H9 (cell line): Measurements from ENCODE around the gene HHATL. TPM values are rescaled to one million over a fixed set of nuclear protein-coding genes. Genes with fewer than 3 reads are reported as not detected.

Source experiments
- DNase-seq: peaks from one replicate; pipeline ENCODE4 v3.0.0-alpha.2; 2017
- H2AFZ ChIP-seq: one replicate; pipeline ENCODE4 v1.6.1; 2013; ENCODE audit warnings: mild to moderate bottlenecking, low read length, control low read depth, moderate library complexity
- H2AK5ac ChIP-seq: 2 replicates; pipeline ENCODE4 v1.6.1; 2013; ENCODE audit warnings: low read length, control low read depth, mixed read lengths; ENCODE audit not compliant: insufficient read length
- H2BK120ac ChIP-seq: one replicate; pipeline ENCODE4 v1.6.1; 2013; ENCODE audit warnings: low read depth, mild to moderate bottlenecking, low read length, control low read depth, inconsistent platforms; ENCODE audit not compliant: poor library complexity, severe bottlenecking
- H2BK12ac ChIP-seq: 2 replicates; pipeline ENCODE4 v1.6.1; 2013; ENCODE audit warnings: low read length, control low read depth, mixed read lengths, low read depth; ENCODE audit not compliant: insufficient read length
- H2BK15ac ChIP-seq: 2 replicates; pipeline ENCODE4 v1.6.1; 2013; ENCODE audit warnings: low read depth, low read length, control low read depth
- H2BK20ac ChIP-seq: one replicate; pipeline ENCODE4 v1.6.1; 2013; ENCODE audit warnings: low read depth, mild to moderate bottlenecking, low read length, control low read depth, inconsistent platforms; ENCODE audit not compliant: poor library complexity, severe bottlenecking
- H2BK5ac ChIP-seq: 2 replicates; pipeline ENCODE4 v1.6.1; 2013; ENCODE audit warnings: low read length, control low read depth, mixed read lengths; ENCODE audit not compliant: insufficient read length
- H3K14ac ChIP-seq: 2 replicates; pipeline ENCODE4 v1.6.1; 2013; ENCODE audit warnings: low read length, control low read depth; ENCODE audit not compliant: insufficient read depth
- H3K18ac ChIP-seq: 2 replicates; pipeline ENCODE4 v1.6.1; 2013; ENCODE audit warnings: low read depth, mild to moderate bottlenecking, mixed read lengths, low read length, control low read depth; ENCODE audit not compliant: insufficient read length
- H3K23ac ChIP-seq: 2 replicates; pipeline ENCODE4 v1.6.1; 2013; ENCODE audit warnings: low read length, control low read depth, mixed read lengths, low read depth; ENCODE audit not compliant: insufficient read length
- H3K23me2 ChIP-seq: 2 replicates; pipeline ENCODE4 v1.6.1; 2013; ENCODE audit warnings: low read depth, mild to moderate bottlenecking, mixed read lengths, low read length, control low read depth; ENCODE audit not compliant: insufficient read length, poor library complexity, severe bottlenecking
- H3K27ac ChIP-seq: 2 replicates; pipeline ENCODE4 v1.5.1; 2013; ENCODE audit warnings: low read length, control low read depth, mixed read lengths, low read depth; ENCODE audit not compliant: insufficient read length
- H3K27me3 ChIP-seq: 2 replicates; pipeline ENCODE4 v1.6.1; 2013; ENCODE audit warnings: low read length, control low read depth, inconsistent platforms; ENCODE audit not compliant: insufficient read depth
- H3K4ac ChIP-seq: 2 replicates; pipeline ENCODE4 v1.6.1; 2013; ENCODE audit warnings: low read depth, mild to moderate bottlenecking, control low read depth, inconsistent platforms, low read length, moderate library complexity
- H3K4me1 ChIP-seq: 2 replicates; pipeline ENCODE4 v1.6.1; 2013; ENCODE audit warnings: low read length, control low read depth, inconsistent platforms; ENCODE audit not compliant: insufficient read depth
- H3K4me2 ChIP-seq: 2 replicates; pipeline ENCODE4 v1.6.1; 2013; ENCODE audit warnings: low read length, control low read depth, mixed read lengths; ENCODE audit not compliant: insufficient read length, insufficient read depth
- H3K56ac ChIP-seq: 2 replicates; pipeline ENCODE4 v1.6.1; 2013; ENCODE audit warnings: low read depth, mild to moderate bottlenecking, mixed read lengths, low read length, control low read depth; ENCODE audit not compliant: insufficient read length
- H3K79me1 ChIP-seq: 2 replicates; pipeline ENCODE4 v1.6.1; 2013; ENCODE audit warnings: low read depth, mild to moderate bottlenecking, moderate library complexity, low read length, control low read depth, inconsistent platforms; ENCODE audit not compliant: insufficient read depth, poor library complexity, severe bottlenecking
- H3K79me2 ChIP-seq: 2 replicates; pipeline ENCODE4 v1.6.1; 2013; ENCODE audit warnings: low read length, control low read depth, inconsistent platforms; ENCODE audit not compliant: insufficient read depth
- H3K9ac ChIP-seq: 2 replicates; pipeline ENCODE4 v1.6.1; 2013; ENCODE audit warnings: low read length, control low read depth, mixed read lengths; ENCODE audit not compliant: insufficient read length; ENCODE audit errors: extremely low read depth
- H3K9me3 ChIP-seq: one replicate; pipeline ENCODE4 v1.6.1; 2013; ENCODE audit warnings: low read depth, low read length, inconsistent platforms; ENCODE audit not compliant: control insufficient read depth
- H3T11ph ChIP-seq: one replicate; pipeline ENCODE4 v1.6.1; 2013; ENCODE audit warnings: mild to moderate bottlenecking, low read length, control low read depth, inconsistent platforms
- H4K20me1 ChIP-seq: one replicate; pipeline ENCODE4 v1.6.1; 2013; ENCODE audit not compliant: control insufficient read depth, insufficient read length, insufficient read depth
- H4K5ac ChIP-seq: 2 replicates; pipeline ENCODE4 v1.6.1; 2013; ENCODE audit warnings: low read depth, mild to moderate bottlenecking, mixed read lengths, low read length, control low read depth; ENCODE audit not compliant: insufficient read length
- H4K8ac ChIP-seq: replicated peaks from 2 replicates; pipeline ENCODE4 v1.6.1; 2013; ENCODE audit warnings: low read length, control low read depth, mixed read lengths, low read depth; ENCODE audit not compliant: insufficient read length
- H4K91ac ChIP-seq: 2 replicates; pipeline ENCODE4 v1.6.1; 2013; ENCODE audit warnings: low read depth, mild to moderate bottlenecking, moderate library complexity, mixed read lengths, low read length, control low read depth; ENCODE audit not compliant: insufficient read length
- H3K27ac Mint-ChIP-seq, 3 experiments: 2 replicates in 2 of 3; 3 replicates in 1 of 3; pipeline ENCODE4 v1.8.0; 2020 to 2021; ENCODE audit warnings: mixed read lengths in 3 of 3, mild to moderate bottlenecking in 1 of 3, moderate library complexity in 1 of 3
- H3K27me3 Mint-ChIP-seq: 2 replicates; pipeline ENCODE4 v1.8.0; 2021; ENCODE audit warnings: low read depth, mild to moderate bottlenecking, moderate library complexity, mixed read lengths
- H3K36me3 Mint-ChIP-seq, 3 experiments: 2 replicates in 2 of 3; 3 replicates in 1 of 3; pipeline ENCODE4 v1.8.0; 2020 to 2021; ENCODE audit warnings: low read depth in 3 of 3, mixed read lengths in 3 of 3; ENCODE audit not compliant: insufficient read depth in 1 of 3
- H3K4me1 Mint-ChIP-seq, 2 experiments: 2 replicates each; pipeline ENCODE4 v1.8.0; 2020; ENCODE audit warnings: mixed read lengths in 2 of 2
- H3K4me3 Mint-ChIP-seq, 2 experiments: 2 replicates in 1 of 2; 3 replicates in 1 of 2; pipeline ENCODE4 v1.8.0; 2020 to 2021; ENCODE audit warnings: mild to moderate bottlenecking in 2 of 2, mixed read lengths in 2 of 2, moderate library complexity in 1 of 2
- H3K9me3 Mint-ChIP-seq, 2 experiments: 2 replicates in 1 of 2; 3 replicates in 1 of 2; pipeline ENCODE4 v1.8.0; 2020; ENCODE audit warnings: mild to moderate bottlenecking in 2 of 2, mixed read lengths in 2 of 2, moderate library complexity in 1 of 2
- whole genome bisulfite sequencing: extraction: QIAGEN DNeasy Blood & Tissue Kit; methylation state at CpG from one replicate; pipeline ENCODE4 v1.1.7; 2013; ENCODE audit warnings: missing lambda C conversion rate, low lambda C conversion rate, mixed read lengths; ENCODE audit not compliant: insufficient read length; ENCODE audit errors: extremely low coverage; 5-methylcytosine and 5-hydroxymethylcytosine counted together
- total RNA-seq: library from RNA; stranded (reverse); gene quantifications from 2 replicates; pipeline ENCODE4 v1.2.1, GENCODE V29; 2021
- TF ChIP-seq, protein P1 (sequence below): fragments of 200-600 bp; sonication (generic); conservative IDR thresholded peaks from 3 replicates; pipeline ENCODE4 v1.8.0; 2021; ENCODE audit warnings: antibody characterized with exemption, mild to moderate bottlenecking

Gene HHATL
- total RNA-seq, 1 experiment from 2014 or later, result 0.46 TPM

DNA sequence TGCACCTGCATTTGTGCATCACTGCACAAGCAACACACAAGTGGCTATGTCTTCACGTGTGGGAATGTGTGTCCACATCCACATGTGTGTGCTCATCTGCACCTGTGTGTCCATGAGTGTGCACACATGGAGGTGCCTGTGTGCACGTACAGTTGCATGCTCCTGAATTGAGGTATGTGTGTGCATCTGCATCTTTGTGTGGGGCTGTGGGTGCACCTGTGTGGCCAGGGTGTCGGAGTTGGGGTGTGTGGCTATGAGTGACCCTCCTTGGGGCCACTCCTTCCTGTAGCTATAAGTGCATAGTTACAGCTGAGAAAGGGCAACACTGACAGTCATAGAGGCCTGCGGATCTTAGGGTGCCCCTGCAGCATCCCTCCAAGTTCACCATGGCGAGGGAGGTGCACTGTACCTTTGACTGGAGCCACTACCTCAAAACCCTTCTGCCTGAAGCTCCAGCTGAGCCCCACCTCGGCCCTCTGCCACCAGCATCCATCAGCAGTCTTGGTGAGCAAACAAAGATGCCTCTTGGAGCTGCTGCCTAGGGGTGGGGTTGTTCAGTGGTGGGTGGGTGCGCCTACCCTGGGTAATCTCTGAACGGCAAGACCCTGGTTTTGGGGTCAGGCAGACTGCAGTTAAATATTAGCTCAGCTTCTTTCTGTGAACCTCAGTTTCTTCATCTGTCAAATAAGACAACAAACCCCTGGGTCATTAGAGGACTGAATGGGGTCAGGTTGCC, 5.2 kb upstream of the HHATL start:
- Histone ChIP-seq H2BK5ac (no peak overlapping the region), H3K27ac (no peak overlapping the region), H2AK5ac (no peak overlapping the region), H3K4ac (no peak overlapping the region), H4K20me1 (no peaks in the 10 kb centered on the region), H3K23ac (no peak overlapping the region), H4K5ac (no peak overlapping the region), H3T11ph (no peak overlapping the region), H3K4me2 (no peak overlapping the region), H3K79me1 (no peaks in the 10 kb centered on the region), H3K79me2 (no peaks in the 10 kb centered on the region), H3K27me3 (no peaks in the 10 kb centered on the region), H2BK12ac (no peak overlapping the region), H2BK15ac (no peak overlapping the region), H3K14ac (no peak overlapping the region), H4K8ac (no peak overlapping the region), H2BK120ac (no peak overlapping the region), H2AFZ (no peak overlapping the region), H2BK20ac (no peak overlapping the region), H3K4me1 (no peaks in the 10 kb centered on the region), H3K56ac (no peak overlapping the region), H3K9me3 (no peaks in the 10 kb centered on the region), H3K23me2 (no peaks in the 10 kb centered on the region), H4K91ac (no peak overlapping the region), H3K18ac (no peak overlapping the region), H3K9ac (no peak overlapping the region)
- TF ChIP-seq, protein P1, sequence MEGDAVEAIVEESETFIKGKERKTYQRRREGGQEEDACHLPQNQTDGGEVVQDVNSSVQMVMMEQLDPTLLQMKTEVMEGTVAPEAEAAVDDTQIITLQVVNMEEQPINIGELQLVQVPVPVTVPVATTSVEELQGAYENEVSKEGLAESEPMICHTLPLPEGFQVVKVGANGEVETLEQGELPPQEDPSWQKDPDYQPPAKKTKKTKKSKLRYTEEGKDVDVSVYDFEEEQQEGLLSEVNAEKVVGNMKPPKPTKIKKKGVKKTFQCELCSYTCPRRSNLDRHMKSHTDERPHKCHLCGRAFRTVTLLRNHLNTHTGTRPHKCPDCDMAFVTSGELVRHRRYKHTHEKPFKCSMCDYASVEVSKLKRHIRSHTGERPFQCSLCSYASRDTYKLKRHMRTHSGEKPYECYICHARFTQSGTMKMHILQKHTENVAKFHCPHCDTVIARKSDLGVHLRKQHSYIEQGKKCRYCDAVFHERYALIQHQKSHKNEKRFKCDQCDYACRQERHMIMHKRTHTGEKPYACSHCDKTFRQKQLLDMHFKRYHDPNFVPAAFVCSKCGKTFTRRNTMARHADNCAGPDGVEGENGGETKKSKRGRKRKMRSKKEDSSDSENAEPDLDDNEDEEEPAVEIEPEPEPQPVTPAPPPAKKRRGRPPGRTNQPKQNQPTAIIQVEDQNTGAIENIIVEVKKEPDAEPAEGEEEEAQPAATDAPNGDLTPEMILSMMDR, result no peak
- Mint-ChIP-seq H3K9me3 (no peaks in the 10 kb centered on the region), H3K36me3 (no peaks in the 10 kb centered on the region; a peak in 1 of 7 replicates), H3K4me3 (no peak overlapping the region), H3K4me1 (peaks cover 5 to 9% of the 10 kb centered on the region in 2 experiments), H3K27me3 (peaks cover 2% of the 10 kb centered on the region; the same call in 1 of the 2 replicates), H3K27ac (no peak overlapping the region; a peak in 1 of 7 replicates)
- WGBS, result no CpG with 5 or more reads among the region's 8 CpGs
- DNase-seq, result no peak
